GM12891 (cell line): ENCODE measurements around the gene MOB3A.

Experiments
- PAX5 ChIP-seq: IDR thresholded peaks from 2 replicates; pipeline ENCODE4 v1.6.1; 2011; ENCODE audit warnings: low read length, moderate library complexity, mild to moderate bottlenecking; ENCODE audit not compliant: insufficient read depth, severe bottlenecking
- POLR2A ChIP-seq: IDR thresholded peaks from 2 replicates; pipeline ENCODE4 v1.6.1; 2011; ENCODE audit warnings: low read depth, low read length, control low read depth
- POLR2AphosphoS5 ChIP-seq: IDR thresholded peaks from 2 replicates; pipeline ENCODE4 v1.6.1; 2011; ENCODE audit warnings: low read depth, low read length, control low read depth
- POU2F2 ChIP-seq: IDR thresholded peaks from 2 replicates; pipeline ENCODE4 v1.6.1; 2011; ENCODE audit warnings: low read depth, mild to moderate bottlenecking, control low read depth, low read length, moderate library complexity
- SPI1 ChIP-seq: IDR thresholded peaks from 2 replicates; pipeline ENCODE4 v1.6.1; 2011; ENCODE audit warnings: low read depth, low read length, control low read depth
- TAF1 ChIP-seq: IDR thresholded peaks from 2 replicates; pipeline ENCODE4 v1.6.1; 2011; ENCODE audit warnings: low read depth, low read length, control low read depth

DNA sequence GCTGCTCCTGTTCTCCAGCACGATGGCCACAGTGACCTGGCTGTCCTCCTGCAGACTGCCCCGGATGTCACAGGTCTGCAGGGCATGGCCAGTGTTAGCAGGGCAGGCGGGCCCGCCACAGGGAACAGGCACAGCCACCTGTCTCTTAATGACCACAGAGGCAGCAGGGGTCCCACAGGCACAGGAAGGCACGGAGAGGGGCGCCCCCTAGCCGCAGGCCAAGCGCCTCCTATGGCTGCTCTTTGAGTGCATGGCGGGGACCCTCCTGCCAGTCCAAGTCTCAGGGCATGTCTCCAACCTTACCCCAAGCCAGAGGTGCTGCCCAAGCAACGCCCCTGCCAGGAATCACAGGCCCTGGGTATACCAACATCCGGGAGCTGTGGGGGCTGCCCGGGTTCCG is 14.7 kb upstream of the MOB3A start:
- TF ChIP-seq POLR2A: no peak
- no peak for TF ChIP-seq TAF1
- no peak; the same call in 1 of the 2 replicates for TF ChIP-seq POLR2AphosphoS5
- TF ChIP-seq SPI1: no peak
- no peak for TF ChIP-seq POU2F2
- TF ChIP-seq PAX5: no peak
